Keratinocyte (primary cell): ENCODE data around the gene SDK1. TPM values are rescaled to one million over a fixed set of nuclear protein-coding genes. Genes with fewer than 3 reads are reported as not detected.

Experiments used
- DNase-seq: peaks from one replicate; pipeline ENCODE4 v3.0.0-alpha.2; 2011; ENCODE audit warnings: low read depth, missing footprints, low spot score
- FAIRE-seq: peaks from 2 replicates; lab custom pipeline; 2011; peaks lifted over from hg19 to GRCh38; lab: Jason Lieb, UNC
- H2AFZ ChIP-seq: 2 replicates; pipeline ENCODE4 v1.6.0; 2012; ENCODE audit warnings: low read length, control low read depth, inconsistent platforms; ENCODE audit not compliant: control insufficient read depth
- H3K27ac ChIP-seq: 2 replicates; pipeline ENCODE4 v1.5.1; 2011; ENCODE audit warnings: low read length; ENCODE audit not compliant: control insufficient read depth, insufficient read depth
- H3K27me3 ChIP-seq: 3 replicates; pipeline ENCODE4 v1.6.0; 2011; ENCODE audit warnings: low read length; ENCODE audit not compliant: control insufficient read depth, insufficient read depth; ENCODE audit errors: extremely low read depth
- H3K36me3 ChIP-seq, 2 experiments: 2 replicates in 1 of 2; 3 replicates in 1 of 2; pipeline ENCODE4 v1.5.1; 2011; ENCODE audit warnings: low read length in 2 of 2, mild to moderate bottlenecking in 1 of 2; ENCODE audit not compliant: control insufficient read depth in 2 of 2, insufficient read depth in 2 of 2; ENCODE audit errors: extremely low read depth in 1 of 2
- H3K4me1 ChIP-seq: 3 replicates; pipeline ENCODE4 v1.5.1; 2011; ENCODE audit warnings: low read length; ENCODE audit not compliant: control insufficient read depth, insufficient read depth; ENCODE audit errors: extremely low read depth
- H3K4me2 ChIP-seq: 3 replicates; pipeline ENCODE4 v1.6.0; 2011; ENCODE audit warnings: low read depth, low read length; ENCODE audit not compliant: control insufficient read depth, insufficient read depth; ENCODE audit errors: extremely low read depth
- H3K4me3 ChIP-seq, 3 experiments: fragments of 200-600 bp in 1 of 3; sonication (generic) in 1 of 3; 2 replicates in 2 of 3; 3 replicates in 1 of 3; pipeline ENCODE4 v1.5.1; 2011 to 2016; ENCODE audit warnings: low read length in 3 of 3, mild to moderate bottlenecking in 3 of 3, control low read depth in 2 of 3, inconsistent platforms in 1 of 3, low read depth in 1 of 3, mixed read lengths in 1 of 3, mixed run types in 1 of 3, moderate library complexity in 1 of 3; ENCODE audit not compliant: control insufficient read depth in 2 of 3, insufficient read depth in 2 of 3; ENCODE audit errors: extremely low read depth in 1 of 3
- H3K79me2 ChIP-seq: 2 replicates; pipeline ENCODE4 v1.6.0; 2012; ENCODE audit warnings: low read length; ENCODE audit not compliant: control insufficient read depth, insufficient read depth
- H3K9ac ChIP-seq: 3 replicates; pipeline ENCODE4 v1.6.0; 2011; ENCODE audit warnings: low read length; ENCODE audit not compliant: control insufficient read depth, insufficient read depth; ENCODE audit errors: extremely low read depth
- H3K9me1 ChIP-seq: 3 replicates; pipeline ENCODE4 v1.6.0; 2011; ENCODE audit warnings: low read length; ENCODE audit not compliant: control insufficient read depth, insufficient read depth; ENCODE audit errors: extremely low read depth
- H3K9me3 ChIP-seq: 2 replicates; pipeline ENCODE4 v1.5.1; 2012; ENCODE audit warnings: low read depth, low read length; ENCODE audit not compliant: control insufficient read depth
- H4K20me1 ChIP-seq: 3 replicates; pipeline ENCODE4 v1.6.0; 2011; ENCODE audit warnings: low read length; ENCODE audit not compliant: control insufficient read depth, insufficient read depth; ENCODE audit errors: extremely low read depth
- EZH2 ChIP-seq: IDR thresholded peaks from one replicate; pipeline ENCODE4 v1.6.1; 2012; ENCODE audit warnings: inconsistent platforms, mild to moderate bottlenecking, low read length, moderate library complexity
- dilution Hi-C: fragments of 300-500 bp; cut with MboI; formaldehyde crosslinking; loops from one replicate; pipeline ENCODE4 v1.7.0; 2020; ENCODE audit warnings: low sequenced_read_pairs; ENCODE audit not compliant: extremely low pct_ligation_motif_present
- polyA plus RNA-seq, 5 experiments: library from polyadenylated mRNA; depleted of rRNA in 3 of 5; stranded (reverse) in 3 of 5; stranded (forward) in 1 of 5; unstranded in 1 of 5; fragments of >200 nt; gene quantifications; 1 replicate in 1 of 5; 2 replicates in 3 of 5; 3 replicates in 1 of 5; pipeline versions ENCODE4 v1.2.1 to v1.2.3, GENCODE V29; 2011 to 2012; ENCODE audit warnings: missing spikeins in 2 of 5, low read depth in 1 of 5, low replicate concordance in 1 of 5
- TF ChIP-seq, protein P1 (sequence below), 3 experiments: IDR thresholded peaks in 1 of 3; conservative IDR thresholded peaks in 1 of 3; optimal IDR thresholded peaks in 1 of 3; 2 replicates in 2 of 3; 3 replicates in 1 of 3; pipeline versions ENCODE3 to v1.5.1; 2011; ENCODE audit warnings: low read length in 3 of 3, mild to moderate bottlenecking in 3 of 3, moderate library complexity in 2 of 3, control low read depth in 1 of 3, inconsistent platforms in 1 of 3; ENCODE audit not compliant: insufficient read depth in 2 of 3; ENCODE audit errors: extremely low read depth in 1 of 3

Gene SDK1
- polyA plus RNA-seq, 1 donor (not counting 4 experiments of a cell fraction or from before 2014, with no cell fraction given): 0.66 TPM

DNA sequence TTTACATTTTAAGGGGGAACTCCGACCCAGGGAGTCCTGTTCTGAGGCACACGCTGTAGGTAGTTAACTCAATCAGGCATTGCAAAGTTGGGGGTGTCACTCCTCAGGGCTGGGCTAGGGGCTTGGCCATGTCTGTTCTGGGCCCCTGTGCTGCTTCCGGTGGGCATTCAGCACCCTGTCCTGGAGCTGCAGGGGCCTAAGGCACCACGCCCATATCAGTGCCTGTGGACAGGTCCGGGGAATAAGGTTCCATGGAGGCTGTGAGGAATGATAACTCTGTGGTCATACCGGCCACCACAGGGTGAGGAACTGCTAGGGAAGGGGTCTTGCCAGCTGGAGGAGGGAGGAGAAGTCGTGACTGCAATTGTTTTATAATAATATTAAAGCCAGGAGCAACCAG, 842.0 kb downstream of the SDK1 start:
- peaks cover 14% of the 10 kb centered on the region for H3K27me3 ChIP-seq
- H3K9me1 ChIP-seq: no peaks in the 10 kb centered on the region
- H3K4me2 ChIP-seq: no peak overlapping the region
- TF ChIP-seq EZH2: no peak
- TF ChIP-seq, protein P1, sequence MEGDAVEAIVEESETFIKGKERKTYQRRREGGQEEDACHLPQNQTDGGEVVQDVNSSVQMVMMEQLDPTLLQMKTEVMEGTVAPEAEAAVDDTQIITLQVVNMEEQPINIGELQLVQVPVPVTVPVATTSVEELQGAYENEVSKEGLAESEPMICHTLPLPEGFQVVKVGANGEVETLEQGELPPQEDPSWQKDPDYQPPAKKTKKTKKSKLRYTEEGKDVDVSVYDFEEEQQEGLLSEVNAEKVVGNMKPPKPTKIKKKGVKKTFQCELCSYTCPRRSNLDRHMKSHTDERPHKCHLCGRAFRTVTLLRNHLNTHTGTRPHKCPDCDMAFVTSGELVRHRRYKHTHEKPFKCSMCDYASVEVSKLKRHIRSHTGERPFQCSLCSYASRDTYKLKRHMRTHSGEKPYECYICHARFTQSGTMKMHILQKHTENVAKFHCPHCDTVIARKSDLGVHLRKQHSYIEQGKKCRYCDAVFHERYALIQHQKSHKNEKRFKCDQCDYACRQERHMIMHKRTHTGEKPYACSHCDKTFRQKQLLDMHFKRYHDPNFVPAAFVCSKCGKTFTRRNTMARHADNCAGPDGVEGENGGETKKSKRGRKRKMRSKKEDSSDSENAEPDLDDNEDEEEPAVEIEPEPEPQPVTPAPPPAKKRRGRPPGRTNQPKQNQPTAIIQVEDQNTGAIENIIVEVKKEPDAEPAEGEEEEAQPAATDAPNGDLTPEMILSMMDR (optimal IDR thresholded peaks at IDR 0.05 in 1 of 3, IDR thresholded peaks at IDR 0.05 in 1 of 3, conservative IDR thresholded peaks at IDR 0.05 in 1 of 3; ENCODE audit: extremely low read depth in 1 of 3, insufficient read depth in 2 of 3, low read length in 3 of 3): no peak
- no peak overlapping the region for H3K27ac ChIP-seq
- dilution Hi-C loops: no loop called here
- no peaks in the 10 kb centered on the region for H3K36me3 ChIP-seq
- no peaks in the 10 kb centered on the region for H3K79me2 ChIP-seq
- H3K4me3 ChIP-seq: no peak overlapping the region
- H3K9ac ChIP-seq: no peak overlapping the region
- FAIRE-seq (no peak), DNase-seq (no peak)
- H3K9me3 ChIP-seq: no peaks in the 10 kb centered on the region
- no peaks in the 10 kb centered on the region for H4K20me1 ChIP-seq
- H3K4me1 ChIP-seq: peaks cover 3% of the 10 kb centered on the region
- H2AFZ ChIP-seq: no peak overlapping the region

DNA sequence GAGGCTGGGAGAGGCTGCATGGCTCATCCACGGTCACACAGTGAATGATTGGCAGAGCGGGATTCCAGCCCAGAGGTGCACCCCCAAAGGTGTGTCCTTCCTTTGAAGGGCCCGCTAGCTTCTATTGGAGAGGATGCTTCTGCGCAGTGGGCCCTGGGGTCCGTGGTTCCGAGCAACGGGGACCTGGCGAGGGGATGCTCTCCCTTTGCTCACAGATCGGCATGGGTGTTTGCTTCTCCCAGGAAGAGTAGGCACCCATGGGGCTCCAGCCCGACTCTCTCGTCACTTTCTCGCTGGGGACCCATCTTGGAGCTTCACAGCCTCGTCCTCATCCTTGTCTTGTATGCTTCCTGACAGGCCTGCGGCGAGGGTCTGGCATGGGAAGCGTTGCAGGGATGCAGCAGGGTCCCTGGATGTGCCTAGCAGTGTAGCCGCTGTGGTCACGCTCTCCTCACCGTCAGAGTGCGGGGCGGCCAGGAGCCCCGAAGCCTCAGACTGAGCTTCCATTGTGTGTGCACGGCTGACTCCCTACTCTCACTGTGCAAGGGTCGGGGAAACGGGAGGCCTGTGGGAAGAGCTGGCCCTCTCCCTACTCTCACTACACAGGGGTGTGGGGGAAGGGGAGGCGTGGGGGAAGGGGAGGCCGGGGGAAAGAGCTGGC, 842.6 kb downstream of the SDK1 start:
- Histone ChIP-seq H3K4me1 (peaks cover 3% of the 10 kb centered on the region), H3K9ac (no peak overlapping the region), H3K79me2 (no peaks in the 10 kb centered on the region), H2AFZ (no peak overlapping the region), H3K36me3 (peaks cover 0 to 2% of the 10 kb centered on the region in 2 experiments), H3K27me3 (peaks cover 14% of the 10 kb centered on the region), H3K9me3 (no peaks in the 10 kb centered on the region), H3K4me3 (no peak overlapping the region), H3K27ac (no peak overlapping the region), H3K9me1 (no peaks in the 10 kb centered on the region), H3K4me2 (no peak overlapping the region), H4K20me1 (no peaks in the 10 kb centered on the region)
- TF ChIP-seq, protein P1 (optimal IDR thresholded peaks at IDR 0.05 in 1 of 3, IDR thresholded peaks at IDR 0.05 in 1 of 3, conservative IDR thresholded peaks at IDR 0.05 in 1 of 3; ENCODE audit: extremely low read depth in 1 of 3, insufficient read depth in 2 of 3, low read length in 3 of 3): no peak
- TF ChIP-seq EZH2: no peak
- dilution Hi-C loops: no loop called here
- DNase-seq (no peak), FAIRE-seq (no peak)
